ENCODE results near the gene OVOL1. TPM values are rescaled to one million over a fixed set of nuclear protein-coding genes. Genes with fewer than 3 reads are reported as not detected.

Gene OVOL1
- total and polyA plus RNA-seq, 2 of the 13 experiments (the other 11 are each of a cell fraction or from before 2014, with no cell fraction given), result 0.01 TPM; not detected in 1

GRCh38 chr11:65821107-65821506 is 34.2 kb downstream of the OVOL1 start (continued):
- TF ChIP-seq THRA (CRISPR knock-in tag; IDR thresholded peaks at IDR 0.05; ENCODE audit: borderline replicate concordance), result no peak
- TF ChIP-seq CERS6 (CRISPR knock-in tag; IDR thresholded peaks at IDR 0.05), result no peak
- peak; percentile 55; the same call in 1 of the 2 replicates for TF ChIP-seq SOX5 (CRISPR knock-in tag; IDR thresholded peaks at IDR 0.05; ENCODE audit: borderline replicate concordance)
- TF ChIP-seq RAD51 (IDR thresholded peaks at IDR 0.05; ENCODE audit: borderline replicate concordance), result no peak
- no peak for TF ChIP-seq ZNF572 (CRISPR knock-in tag; IDR thresholded peaks at IDR 0.05)
- TF ChIP-seq HHEX (CRISPR knock-in tag; IDR thresholded peaks at IDR 0.05), result no peak
- no peak for TF ChIP-seq ZNF746 (CRISPR knock-in tag; IDR thresholded peaks at IDR 0.05)
- TF ChIP-seq GABPB1 (CRISPR knock-in tag; IDR thresholded peaks at IDR 0.05), result peak; percentile 56
- TF ChIP-seq FOSL1 (CRISPR knock-in tag; IDR thresholded peaks at IDR 0.05; ENCODE audit: borderline replicate concordance), result no peak; the same call in 1 of the 2 replicates
- no peak for TF ChIP-seq SYNCRIP (IDR thresholded peaks at IDR 0.05; ENCODE audit: insufficient read depth, low read depth, low read length)
- TF ChIP-seq PAF1 (CRISPR knock-in tag; IDR thresholded peaks at IDR 0.05), result no peak
- no peak for TF ChIP-seq DR1 (CRISPR knock-in tag; IDR thresholded peaks at IDR 0.05)
- TF ChIP-seq YEATS4 (CRISPR knock-in tag; IDR thresholded peaks at IDR 0.05; ENCODE audit: borderline replicate concordance), result peak; percentile 54; the same call in 1 of the 2 replicates
- no peak for TF ChIP-seq ZBTB10 (CRISPR knock-in tag; IDR thresholded peaks at IDR 0.05; ENCODE audit: borderline replicate concordance)
- no peak for TF ChIP-seq KDM1A (CRISPR knock-in tag; IDR thresholded peaks at IDR 0.05)
- TF ChIP-seq ZNF691 (CRISPR knock-in tag; IDR thresholded peaks at IDR 0.05; ENCODE audit: borderline replicate concordance, low read depth), result no peak; the same call in 1 of the 2 replicates
- TF ChIP-seq CSRNP1 (CRISPR knock-in tag; IDR thresholded peaks at IDR 0.05), result no peak
- TF ChIP-seq ZNF768 (CRISPR knock-in tag; IDR thresholded peaks at IDR 0.05), result no peak
- peak; percentile 32; the same call in 1 of the 2 replicates for TF ChIP-seq ARID4A (CRISPR knock-in tag; IDR thresholded peaks at IDR 0.05; ENCODE audit: borderline replicate concordance)

All from HepG2 (cell line).